ENCODE data around the gene AKR1C2.

Gene AKR1C2

GRCh38 chr10:5042922-5043321, 39.3 kb upstream of the AKR1C2 start:
- no peak overlapping the region for H3K4me2 ChIP-seq (ENCODE audit: low read depth, low read length, poor library complexity, severe bottlenecking)
- H3K9ac ChIP-seq (ENCODE audit: low read depth, low read length, poor library complexity, severe bottlenecking): no peak overlapping the region
- no peaks in the 10 kb centered on the region for H3F3A ChIP-seq (ENCODE audit: low read depth)
- H4K20me1 ChIP-seq (ENCODE audit: insufficient read depth, low read length, poor library complexity, severe bottlenecking): no peaks in the 10 kb centered on the region
- TF ChIP-seq CTCF (conservative IDR thresholded peaks at IDR 0.05; ENCODE audit: low read length): no peak
- TF ChIP-seq EZH2phosphoT487 (IDR thresholded peaks at IDR 0.05; ENCODE audit: borderline replicate concordance): no peak
- peaks cover 6% of the 10 kb centered on the region for H3K4me1 ChIP-seq (ENCODE audit: insufficient read depth, low read length, poor library complexity, severe bottlenecking)
- no peaks in the 10 kb centered on the region for H3K9me2 ChIP-seq (replicated peaks; ENCODE audit: low read depth, low read length)
- no peaks in the 10 kb centered on the region for H3K79me2 ChIP-seq (ENCODE audit: insufficient read depth, low read length)
- no peaks in the 10 kb centered on the region for H3K9me3 ChIP-seq (ENCODE audit: insufficient read depth, low read depth, low read length)
- H3K36me3 ChIP-seq (ENCODE audit: insufficient read depth, low read length): no peaks in the 10 kb centered on the region
- H2AFZ ChIP-seq (ENCODE audit: low read length): no peak overlapping the region
- H3K4me3 ChIP-seq (ENCODE audit: low read length, poor library complexity, severe bottlenecking): no peak overlapping the region
- H3K27me3 ChIP-seq (ENCODE audit: insufficient read depth, low read length, poor library complexity, severe bottlenecking): no peaks in the 10 kb centered on the region

- Histone ChIP-seq H3K36me3 (ENCODE audit: insufficient read depth, low read length) (no peaks in the 10 kb centered on the region), H3K79me2 (ENCODE audit: insufficient read depth, low read length) (no peaks in the 10 kb centered on the region), H3F3A (ENCODE audit: low read depth) (no peaks in the 10 kb centered on the region), H3K4me1 (ENCODE audit: insufficient read depth, low read length, poor library complexity, severe bottlenecking) (peaks cover 6% of the 10 kb centered on the region), H3K4me3 (ENCODE audit: low read length, poor library complexity, severe bottlenecking) (no peak overlapping the region), H3K9me3 (ENCODE audit: insufficient read depth, low read depth, low read length) (no peaks in the 10 kb centered on the region), H4K20me1 (ENCODE audit: insufficient read depth, low read length, poor library complexity, severe bottlenecking) (no peaks in the 10 kb centered on the region), H3K9me2 (replicated peaks; ENCODE audit: low read depth, low read length) (no peaks in the 10 kb centered on the region), H3K4me2 (ENCODE audit: low read depth, low read length, poor library complexity, severe bottlenecking) (no peak overlapping the region), H3K9ac (ENCODE audit: low read depth, low read length, poor library complexity, severe bottlenecking) (no peak overlapping the region), H3K27me3 (ENCODE audit: insufficient read depth, low read length, poor library complexity, severe bottlenecking) (no peaks in the 10 kb centered on the region), H2AFZ (ENCODE audit: low read length) (no peak overlapping the region)
- no peak for TF ChIP-seq CTCF (conservative IDR thresholded peaks at IDR 0.05; ENCODE audit: low read length)
- TF ChIP-seq EZH2phosphoT487 (IDR thresholded peaks at IDR 0.05; ENCODE audit: borderline replicate concordance): no peak
Observed at GRCh38 chr10:5041471-5042023, 37.9 kb upstream of the AKR1C2 start.

- no peak overlapping the region for H2AFZ ChIP-seq (ENCODE audit: low read length)
- H4K20me1 ChIP-seq (ENCODE audit: insufficient read depth, low read length, poor library complexity, severe bottlenecking): no peaks in the 10 kb centered on the region
- no peak for TF ChIP-seq EZH2phosphoT487 (IDR thresholded peaks at IDR 0.05; ENCODE audit: borderline replicate concordance)
- no peak for TF ChIP-seq CTCF (conservative IDR thresholded peaks at IDR 0.05; ENCODE audit: low read length)
- no peak overlapping the region for H3K4me3 ChIP-seq (ENCODE audit: low read length, poor library complexity, severe bottlenecking)
- no peaks in the 10 kb centered on the region for H3K27me3 ChIP-seq (ENCODE audit: insufficient read depth, low read length, poor library complexity, severe bottlenecking)
- H3K36me3 ChIP-seq (ENCODE audit: insufficient read depth, low read length): no peaks in the 10 kb centered on the region
- H3K79me2 ChIP-seq (ENCODE audit: insufficient read depth, low read length): no peaks in the 10 kb centered on the region
- H3K4me2 ChIP-seq (ENCODE audit: low read depth, low read length, poor library complexity, severe bottlenecking): no peak overlapping the region
- no peaks in the 10 kb centered on the region for H3F3A ChIP-seq (ENCODE audit: low read depth)
- H3K4me1 ChIP-seq (ENCODE audit: insufficient read depth, low read length, poor library complexity, severe bottlenecking): peaks cover 6% of the 10 kb centered on the region
- H3K9ac ChIP-seq (ENCODE audit: low read depth, low read length, poor library complexity, severe bottlenecking): no peak overlapping the region
- no peaks in the 10 kb centered on the region for H3K9me2 ChIP-seq (replicated peaks; ENCODE audit: low read depth, low read length)
- no peaks in the 10 kb centered on the region for H3K9me3 ChIP-seq (ENCODE audit: insufficient read depth, low read depth, low read length)
Observed at GRCh38 chr10:5040781-5041470, 37.3 kb upstream of the AKR1C2 start.
